HG03039 (cell line): ENCODE results near the gene MRAS.

ENCODE experiments used
- ATAC-seq: cut with Tn5 transposase; IDR thresholded peaks from one replicate; pipeline ENCODE4 v1.9.1; 2021; ENCODE audit warnings: mild to moderate bottlenecking, moderate library complexity; ENCODE audit not compliant: unreplicated experiment

MRAS gene

GRCh38 chr3:138384976-138385375 is 36.6 kb downstream of the MRAS start:
- no peak for ATAC-seq

- ATAC-seq = no peak
Measured at GRCh38 chr3:138389144-138389601, 40.8 kb downstream of the MRAS start.

- no peak for ATAC-seq
Measured at GRCh38 chr3:138389841-138390581, 41.6 kb downstream of the MRAS start.

GRCh38 chr3:138390582-138390932 is 42.2 kb downstream of the MRAS start:
- ATAC-seq = no peak

- no peak for ATAC-seq
Measured at GRCh38 chr3:138394156-138394555, 45.8 kb downstream of the MRAS start.

- ATAC-seq = no peak
Measured at GRCh38 chr3:138394686-138395085, 46.3 kb downstream of the MRAS start.

- no peak for ATAC-seq
Measured at GRCh38 chr3:138395865-138396751, 47.7 kb downstream of the MRAS start.

- ATAC-seq = no peak
Measured at GRCh38 chr3:138396752-138397410, 48.5 kb downstream of the MRAS start.

- ATAC-seq = no peak
Measured at GRCh38 chr3:138397983-138398382, 49.6 kb downstream of the MRAS start.

GRCh38 chr3:138398791-138399575 is 50.6 kb downstream of the MRAS start:
- ATAC-seq = no peak

GRCh38 chr3:138399766-138400165 is 51.4 kb downstream of the MRAS start:
- ATAC-seq = no peak

GRCh38 chr3:138400651-138401070 is 52.3 kb downstream of the MRAS start:
- ATAC-seq = no peak

- ATAC-seq = no peak
Measured at GRCh38 chr3:138401834-138402233, 53.5 kb downstream of the MRAS start.

GRCh38 chr3:138404121-138404520 is 55.7 kb downstream of the MRAS start:
- ATAC-seq = no peak

GRCh38 chr3:138405001-138405400 is 56.6 kb downstream of the MRAS start:
- ATAC-seq = no peak

GRCh38 chr3:138405486-138405885 is 57.1 kb downstream of the MRAS start:
- no peak for ATAC-seq

- ATAC-seq = no peak
Measured at GRCh38 chr3:138406606-138407005, 58.2 kb downstream of the MRAS start.

GRCh38 chr3:138407236-138407907 is 59.0 kb downstream of the MRAS start:
- no peak for ATAC-seq

GRCh38 chr3:138408751-138409570 is 60.6 kb downstream of the MRAS start:
- ATAC-seq = no peak
